NT2/D1 (cell line): Measurements from ENCODE around the gene HINT3.

ENCODE experiments used
- SUZ12 ChIP-seq: IDR thresholded peaks from 2 replicates; pipeline ENCODE4 v1.6.1; 2011; ENCODE audit not compliant: insufficient read length, insufficient read depth; ENCODE audit errors: extremely low read depth
- YY1 ChIP-seq: IDR thresholded peaks from 2 replicates; pipeline ENCODE4 v1.6.1; 2011; ENCODE audit not compliant: insufficient read length, insufficient read depth
- ZNF274 ChIP-seq: IDR thresholded peaks from 2 replicates; pipeline ENCODE4 v1.6.1; 2011; ENCODE audit warnings: mild to moderate bottlenecking, low read depth, low read length

DNA sequence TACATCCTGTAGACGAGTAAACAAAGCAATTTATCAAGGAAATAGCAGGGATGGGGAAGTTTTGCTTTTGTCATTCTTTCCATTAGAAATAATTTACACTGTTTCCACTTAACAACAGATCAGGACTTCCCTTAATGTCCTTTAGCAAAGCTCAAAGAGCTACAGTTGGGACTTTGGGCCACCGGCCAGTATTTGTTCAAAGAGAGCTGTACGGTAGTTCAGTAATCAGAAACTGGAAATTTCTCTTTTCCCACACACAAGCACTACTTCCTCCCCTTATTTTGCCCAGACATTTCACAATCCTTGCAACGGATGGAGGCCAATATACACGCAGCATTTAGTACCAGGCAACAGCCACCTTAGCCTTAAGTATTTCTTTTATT lies 12.1 kb upstream of the HINT3 start:
- TF ChIP-seq YY1, result no peak
- TF ChIP-seq ZNF274, result no peak
- TF ChIP-seq SUZ12, result no peak
